Stimulated activated CD8-positive, alpha-beta memory T cell treated with anti-CD3 and anti-CD28 coated beads, Interleukin-2, amount 100 ng/mL, for 1 hour (primary cell): Measurements from ENCODE around the gene NOL8.

ENCODE experiments used
- DNase-seq, 2 donors: peaks; one replicate each; pipeline ENCODE4 v3.0.0-alpha.2; 2020; ENCODE audit warnings: low read depth in 2 of 2

Gene NOL8

GRCh38 chr9:92312887-92313623, 12.1 kb downstream of the NOL8 start:
- DNase-seq: no peak

GRCh38 chr9:92310562-92310961, 14.6 kb downstream of the NOL8 start:
- DNase-seq: no peak

GRCh38 chr9:92308893-92309292, 16.3 kb downstream of the NOL8 start:
- no peak for DNase-seq

- no peak for DNase-seq
Measured at GRCh38 chr9:92300936-92301335, 24.2 kb downstream of the NOL8 start.

- no peak for DNase-seq
Measured at GRCh38 chr9:92299116-92299515, 26.0 kb downstream of the NOL8 start.

GRCh38 chr9:92298036-92298435, 27.1 kb downstream of the NOL8 start:
- no peak for DNase-seq

- no peak for DNase-seq
Measured at GRCh38 chr9:92297611-92298010, 27.5 kb downstream of the NOL8 start.

- DNase-seq: no peak
Measured at GRCh38 chr9:92295827-92296258, 29.3 kb downstream of the NOL8 start.

GRCh38 chr9:92295240-92295790, 29.8 kb downstream of the NOL8 start:
- DNase-seq: no peak

GRCh38 chr9:92294297-92294676, 30.9 kb downstream of the NOL8 start:
- DNase-seq: no peak

GRCh38 chr9:92293452-92294296, 31.5 kb downstream of the NOL8 start, which contains the start of gene IARS1:
TSS of gene IARS1 (minus strand) at chr9:92293697. CDS start at chr9:92289419, 4,278 bp downstream.
- peak; percentile 98 to 100 for DNase-seq

- DNase-seq: no peak
Measured at GRCh38 chr9:92293075-92293354, 32.1 kb downstream of the NOL8 start.

GRCh38 chr9:92292338-92293074, 32.6 kb downstream of the NOL8 start:
- DNase-seq: no peak

- DNase-seq: no peak
Measured at GRCh38 chr9:92291577-92291976, 33.6 kb downstream of the NOL8 start.

- no peak for DNase-seq
Measured at GRCh38 chr9:92290785-92291429, 34.2 kb downstream of the NOL8 start.

GRCh38 chr9:92289708-92290390, 35.3 kb downstream of the NOL8 start:
- no peak for DNase-seq

GRCh38 chr9:92279302-92279701, 45.8 kb downstream of the NOL8 start:
- no peak for DNase-seq

GRCh38 chr9:92278110-92278509, 47.0 kb downstream of the NOL8 start:
- no peak for DNase-seq

- no peak for DNase-seq
Measured at GRCh38 chr9:92276331-92277032, 48.7 kb downstream of the NOL8 start.

GRCh38 chr9:92275541-92275940, 49.6 kb downstream of the NOL8 start:
- DNase-seq: no peak
